ENCODE results near the gene MAP2K2.

Gene MAP2K2

GRCh38 chr19:4113398-4114088 is 10.4 kb downstream of the MAP2K2 start:
- no peak overlapping the region for H3K27ac ChIP-seq (ENCODE audit: low read length)
- no peaks in the 10 kb centered on the region for H3K9me3 ChIP-seq (ENCODE audit: insufficient read depth, low read length)
- no peak overlapping the region for H3K9ac ChIP-seq (ENCODE audit: low read length)
- H3K4me2 ChIP-seq (ENCODE audit: low read length), result no peak overlapping the region
- H3K4me3 ChIP-seq (ENCODE audit: low read length), result no peak overlapping the region
- no peaks in the 10 kb centered on the region for H3K4me1 ChIP-seq (ENCODE audit: low read length)
- peaks cover 50% of the 10 kb centered on the region for H3K36me3 ChIP-seq (replicated peaks; ENCODE audit: low read depth, low read length)
- H4K20me1 ChIP-seq (ENCODE audit: insufficient read depth, low read length), result 0 out of 2 replicates have a peak, but pooled peaks cover 1% of the 10 kb centered on the region
- H3K79me2 ChIP-seq (ENCODE audit: low read length), result peaks cover 9% of the 10 kb centered on the region
- no peak overlapping the region for H2AFZ ChIP-seq (ENCODE audit: low read depth, low read length)
- no peaks in the 10 kb centered on the region for H3K27me3 ChIP-seq (ENCODE audit: low read depth, low read length)
- TF ChIP-seq EZH2phosphoT487 (IDR thresholded peaks at IDR 0.05; ENCODE audit: low read depth), result no peak
- no peak for TF ChIP-seq CTCF (IDR thresholded peaks at IDR 0.05; ENCODE audit: low read depth, low read length)

- Histone ChIP-seq H2AFZ (ENCODE audit: low read depth, low read length) (no peak overlapping the region), H4K20me1 (ENCODE audit: insufficient read depth, low read length) (no peaks in the 10 kb centered on the region), H3K36me3 (replicated peaks; ENCODE audit: low read depth, low read length) (peaks cover 58% of the 10 kb centered on the region), H3K4me3 (ENCODE audit: low read length) (no peak overlapping the region), H3K9me3 (ENCODE audit: insufficient read depth, low read length) (no peaks in the 10 kb centered on the region), H3K79me2 (ENCODE audit: low read length) (peaks cover 4% of the 10 kb centered on the region; the same call in 1 of the 2 replicates), H3K4me1 (ENCODE audit: low read length) (no peaks in the 10 kb centered on the region), H3K4me2 (ENCODE audit: low read length) (no peak overlapping the region), H3K9ac (ENCODE audit: low read length) (no peak overlapping the region), H3K27me3 (ENCODE audit: low read depth, low read length) (no peaks in the 10 kb centered on the region), H3K27ac (ENCODE audit: low read length) (no peak overlapping the region)
- TF ChIP-seq EZH2phosphoT487 (IDR thresholded peaks at IDR 0.05; ENCODE audit: low read depth), result no peak
- TF ChIP-seq CTCF (IDR thresholded peaks at IDR 0.05; ENCODE audit: low read depth, low read length), result no peak
Observed at GRCh38 chr19:4112367-4112766, 11.6 kb downstream of the MAP2K2 start.

- H4K20me1 ChIP-seq (ENCODE audit: insufficient read depth, low read length), result no peaks in the 10 kb centered on the region
- no peak overlapping the region for H2AFZ ChIP-seq (ENCODE audit: low read depth, low read length)
- H3K36me3 ChIP-seq (replicated peaks; ENCODE audit: low read depth, low read length), result peaks cover 64% of the 10 kb centered on the region
- H3K79me2 ChIP-seq (ENCODE audit: low read length), result no peaks in the 10 kb centered on the region
- H3K9ac ChIP-seq (ENCODE audit: low read length), result no peak overlapping the region
- H3K9me3 ChIP-seq (ENCODE audit: insufficient read depth, low read length), result no peaks in the 10 kb centered on the region
- no peak overlapping the region for H3K4me2 ChIP-seq (ENCODE audit: low read length)
- H3K27ac ChIP-seq (ENCODE audit: low read length), result no peak overlapping the region
- TF ChIP-seq CTCF (IDR thresholded peaks at IDR 0.05; ENCODE audit: low read depth, low read length), result no peak
- TF ChIP-seq EZH2phosphoT487 (IDR thresholded peaks at IDR 0.05; ENCODE audit: low read depth), result no peak
- no peaks in the 10 kb centered on the region for H3K27me3 ChIP-seq (ENCODE audit: low read depth, low read length)
- no peaks in the 10 kb centered on the region for H3K4me1 ChIP-seq (ENCODE audit: low read length)
- no peak overlapping the region for H3K4me3 ChIP-seq (ENCODE audit: low read length)
Observed at GRCh38 chr19:4109626-4109945, 14.3 kb downstream of the MAP2K2 start.

GRCh38 chr19:4108767-4109625 is 14.9 kb downstream of the MAP2K2 start:
- no peak overlapping the region for H2AFZ ChIP-seq (ENCODE audit: low read depth, low read length)
- no peak overlapping the region for H3K9ac ChIP-seq (ENCODE audit: low read length)
- H3K4me2 ChIP-seq (ENCODE audit: low read length), result no peak overlapping the region
- H4K20me1 ChIP-seq (ENCODE audit: insufficient read depth, low read length), result no peaks in the 10 kb centered on the region
- H3K4me3 ChIP-seq (ENCODE audit: low read length), result no peak overlapping the region
- H3K36me3 ChIP-seq (replicated peaks; ENCODE audit: low read depth, low read length), result peaks cover 66% of the 10 kb centered on the region
- TF ChIP-seq EZH2phosphoT487 (IDR thresholded peaks at IDR 0.05; ENCODE audit: low read depth) (no peak), CTCF (IDR thresholded peaks at IDR 0.05; ENCODE audit: low read depth, low read length) (no peak)
- H3K27ac ChIP-seq (ENCODE audit: low read length), result no peak overlapping the region
- H3K9me3 ChIP-seq (ENCODE audit: insufficient read depth, low read length), result no peaks in the 10 kb centered on the region
- H3K27me3 ChIP-seq (ENCODE audit: low read depth, low read length), result no peaks in the 10 kb centered on the region
- no peaks in the 10 kb centered on the region for H3K79me2 ChIP-seq (ENCODE audit: low read length)
- H3K4me1 ChIP-seq (ENCODE audit: low read length), result no peaks in the 10 kb centered on the region

All from OCI-LY3 (cell line).